Sigmoid colon (tissue), 7 donors: Measurements from ENCODE around the gene XAF1. TPM values are rescaled to one million over a fixed set of nuclear protein-coding genes. Genes with fewer than 3 reads are reported as not detected.

ENCODE experiments used
- DNase-seq: peaks from one replicate; pipeline ENCODE4 v3.0.0-alpha.2; 2019
- H3K27ac ChIP-seq, 4 donors: fragments of 200-600 bp; sonication (generic); one replicate each; pipeline ENCODE4 v1.5.1; 2016 to 2019; ENCODE audit warnings: mild to moderate bottlenecking in 1 of 4
- H3K27me3 ChIP-seq, 3 donors: fragments of 200-600 bp; sonication (generic); one replicate each; pipeline ENCODE4 v1.5.1; 2019; ENCODE audit warnings: mild to moderate bottlenecking in 1 of 3
- H3K36me3 ChIP-seq, 4 donors: fragments of 200-600 bp; sonication (generic); one replicate each; pipeline ENCODE4 v1.5.1; 2016 to 2019
- H3K4me1 ChIP-seq, 4 donors: fragments of 200-600 bp; sonication (generic); one replicate each; pipeline ENCODE4 v1.5.1; 2017 to 2019
- H3K4me3 ChIP-seq, 4 donors: fragments of 200-600 bp; sonication (generic); one replicate each; pipeline ENCODE4 v1.5.1; 2017 to 2019; ENCODE audit warnings: mild to moderate bottlenecking in 2 of 4, moderate library complexity in 1 of 4
- H3K9me3 ChIP-seq, 4 donors: fragments of 200-600 bp in 3 of 4; sonication (generic) in 3 of 4; one replicate each; pipeline versions ENCODE4 v1.5.1 to v1.6.1; 2013 to 2019
- EP300 ChIP-seq, 4 donors: sonication (generic); formaldehyde crosslinking; IDR thresholded peaks; one replicate each; pipeline ENCODE4 v1.6.1; 2017; ENCODE audit warnings: antibody characterized with exemption in 4 of 4
- POLR2A ChIP-seq, 2 donors: fragments of 450-650 bp; IDR thresholded peaks; one replicate each; pipeline ENCODE4 v1.6.1; 2016; ENCODE audit warnings: antibody characterized with exemption in 2 of 2, mild to moderate bottlenecking in 2 of 2, moderate library complexity in 2 of 2
- POLR2AphosphoS5 ChIP-seq, 4 donors: sonication (generic); formaldehyde crosslinking; IDR thresholded peaks; one replicate each; pipeline ENCODE4 v1.6.1; 2017; ENCODE audit warnings: antibody characterized with exemption in 4 of 4
- WGBS, 2 donors: extraction: QIAGEN DNeasy Blood & Tissue Kit; methylation state at CpG; one replicate each; pipeline ENCODE4 v1.1.7; 2013; 5-methylcytosine and 5-hydroxymethylcytosine counted together
- intact Hi-C: fragments of 100-400 bp; cut with DNase I; formaldehyde crosslinking; loops from one replicate; pipeline ENCODE4 v1.15.1; 2023
- polyA plus RNA-seq, 3 donors: library from polyadenylated mRNA; stranded (reverse); fragments of 200-250 nt; gene quantifications; one replicate each; pipeline ENCODE4 v1.2.3, GENCODE V29; 2013
- total RNA-seq, 4 donors: library from RNA; depleted of rRNA; stranded (reverse); fragments of >200 nt; gene quantifications; one replicate each; pipeline ENCODE4 v1.1.0, GENCODE V29; 2016
- TF ChIP-seq, protein P1 (sequence below), 4 experiments: fragments of 450-650 bp in 3 of 4; fragments of 200-600 bp in 1 of 4; IDR thresholded peaks; one replicate each; pipeline ENCODE4 v1.5.1; 2016 to 2019; ENCODE audit warnings: antibody characterized with exemption in 4 of 4, mild to moderate bottlenecking in 3 of 4, moderate library complexity in 2 of 4
- donor health status: healthy with polysubstance abuse.
- donor health status: Bipolar disorder and iron deficiency.
- donor health status: healthy.

Gene XAF1
- total and polyA plus RNA-seq, 7 donors = 3.2 to 64.1 (median 30.0) TPM

GRCh38 chr17:6753006-6753445, 2.8 kb upstream of the XAF1 start:
- intact Hi-C loops = no loop called here
- WGBS, 2 donors = 34 to 59% methylated on average over 9 of the region's 9 CpGs
- peaks cover 0 to 51% (median 30%) of the 10 kb centered on the region in 4 donors for H3K4me1 ChIP-seq
- TF ChIP-seq POLR2A (IDR thresholded peaks at IDR 0.05) (no peak), EP300 (IDR thresholded peaks at IDR 0.05) (no peak), POLR2AphosphoS5 (IDR thresholded peaks at IDR 0.05) (no peak)
- TF ChIP-seq, protein P1, sequence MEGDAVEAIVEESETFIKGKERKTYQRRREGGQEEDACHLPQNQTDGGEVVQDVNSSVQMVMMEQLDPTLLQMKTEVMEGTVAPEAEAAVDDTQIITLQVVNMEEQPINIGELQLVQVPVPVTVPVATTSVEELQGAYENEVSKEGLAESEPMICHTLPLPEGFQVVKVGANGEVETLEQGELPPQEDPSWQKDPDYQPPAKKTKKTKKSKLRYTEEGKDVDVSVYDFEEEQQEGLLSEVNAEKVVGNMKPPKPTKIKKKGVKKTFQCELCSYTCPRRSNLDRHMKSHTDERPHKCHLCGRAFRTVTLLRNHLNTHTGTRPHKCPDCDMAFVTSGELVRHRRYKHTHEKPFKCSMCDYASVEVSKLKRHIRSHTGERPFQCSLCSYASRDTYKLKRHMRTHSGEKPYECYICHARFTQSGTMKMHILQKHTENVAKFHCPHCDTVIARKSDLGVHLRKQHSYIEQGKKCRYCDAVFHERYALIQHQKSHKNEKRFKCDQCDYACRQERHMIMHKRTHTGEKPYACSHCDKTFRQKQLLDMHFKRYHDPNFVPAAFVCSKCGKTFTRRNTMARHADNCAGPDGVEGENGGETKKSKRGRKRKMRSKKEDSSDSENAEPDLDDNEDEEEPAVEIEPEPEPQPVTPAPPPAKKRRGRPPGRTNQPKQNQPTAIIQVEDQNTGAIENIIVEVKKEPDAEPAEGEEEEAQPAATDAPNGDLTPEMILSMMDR (IDR thresholded peaks at IDR 0.05) = no peak
- no peak overlapping the region for H3K4me3 ChIP-seq
- H3K9me3 ChIP-seq = no peaks in the 10 kb centered on the region
- H3K27me3 ChIP-seq = no peaks in the 10 kb centered on the region
- peak; percentile 80 for DNase-seq
- H3K27ac ChIP-seq = peak overlapping the region; percentile 61 to 76 (median 68)
- peaks cover 0 to under 1% (median 0%) of the 10 kb centered on the region in 4 donors for H3K36me3 ChIP-seq

GRCh38 chr17:6753546-6753945, 2.3 kb upstream of the XAF1 start:
- TF ChIP-seq EP300 (IDR thresholded peaks at IDR 0.05) (no peak), POLR2A (IDR thresholded peaks at IDR 0.05) (no peak), POLR2AphosphoS5 (IDR thresholded peaks at IDR 0.05) (no peak)
- TF ChIP-seq, protein P1 (IDR thresholded peaks at IDR 0.05) = no peak
- peaks cover 0 to 51% (median 30%) of the 10 kb centered on the region in 4 donors for H3K4me1 ChIP-seq
- intact Hi-C loops = no loop called here
- H3K36me3 ChIP-seq = peaks cover 0 to 6% (median 0%) of the 10 kb centered on the region in 4 donors
- H3K9me3 ChIP-seq = no peaks in the 10 kb centered on the region
- DNase-seq = no peak
- 87 to 92% methylated on average over 6 of the region's 6 CpGs for WGBS, 2 donors
- no peak overlapping the region for H3K4me3 ChIP-seq
- peak overlapping the region; percentile 61 to 76 (median 68) for H3K27ac ChIP-seq
- no peaks in the 10 kb centered on the region for H3K27me3 ChIP-seq

DNA sequence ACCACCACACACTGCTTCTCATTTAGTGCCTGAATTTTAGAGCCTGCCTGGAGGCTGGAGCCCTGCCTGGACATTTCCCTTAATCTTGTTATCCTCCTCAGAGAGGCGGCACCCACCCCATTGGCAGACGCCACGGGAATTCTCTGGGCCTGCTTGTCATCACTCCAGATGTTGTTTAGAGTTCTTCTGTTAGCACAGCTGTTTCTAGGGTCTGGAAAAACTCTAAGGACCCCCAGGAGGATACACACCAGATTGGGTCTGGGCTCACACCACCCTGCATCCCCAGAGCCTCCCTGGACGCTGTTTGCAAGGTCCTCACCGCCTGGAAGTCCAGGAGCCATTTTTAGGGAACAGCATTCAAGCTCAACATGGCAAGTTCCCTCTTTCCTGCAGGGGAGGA, 565 bp upstream of the XAF1 start:
- peak; percentile 76 for DNase-seq
- H3K36me3 ChIP-seq = peaks cover 0 to 23% (median 8%) of the 10 kb centered on the region in 4 donors
- WGBS, 2 donors = 66 to 82% methylated on average over 5 of the region's 5 CpGs
- H3K4me3 ChIP-seq = peak overlapping the region; percentile 41 to 55 (median 50)
- H3K9me3 ChIP-seq = no peaks in the 10 kb centered on the region
- TF ChIP-seq POLR2AphosphoS5 (IDR thresholded peaks at IDR 0.05) (peak in 1 of 4 donors; percentile 5), POLR2A (IDR thresholded peaks at IDR 0.05) (no peak)
- TF ChIP-seq, protein P1 (IDR thresholded peaks at IDR 0.05) = no peak
- H3K27ac ChIP-seq = peak overlapping the region; percentile 80 to 87 (median 84)
- intact Hi-C loops = no loop called here
- no peaks in the 10 kb centered on the region for H3K27me3 ChIP-seq
- H3K4me1 ChIP-seq = peaks cover 0 to 51% (median 30%) of the 10 kb centered on the region in 4 donors

GRCh38 chr17:6756425-6757031, 682 bp downstream of the XAF1 start:
- peak overlapping the region; percentile 41 to 55 (median 50) for H3K4me3 ChIP-seq
- 35 to 64% methylated on average over 13 of the region's 13 CpGs for WGBS, 2 donors
- TF ChIP-seq POLR2AphosphoS5 (IDR thresholded peaks at IDR 0.05) (no peak), POLR2A (IDR thresholded peaks at IDR 0.05) (no peak), EP300 (IDR thresholded peaks at IDR 0.05) (no peak)

GRCh38 chr17:6757747-6758146, 1.9 kb downstream of the XAF1 start:
- no peaks in the 10 kb centered on the region for H3K9me3 ChIP-seq
- DNase-seq = no peak
- no peak for TF ChIP-seq POLR2AphosphoS5 (IDR thresholded peaks at IDR 0.05)
- TF ChIP-seq POLR2A (IDR thresholded peaks at IDR 0.05) = no peak
- no peak for TF ChIP-seq EP300 (IDR thresholded peaks at IDR 0.05)
- H3K27me3 ChIP-seq = no peaks in the 10 kb centered on the region
- peaks cover 0 to 41% (median 26%) of the 10 kb centered on the region in 4 donors for H3K4me1 ChIP-seq
- intact Hi-C loops = no loop called here
- H3K4me3 ChIP-seq = no peak overlapping the region
- no peak overlapping the region for H3K27ac ChIP-seq
- 92 to 97% methylated on average over 2 of the region's 2 CpGs for WGBS, 2 donors
- peaks cover 0 to 48% (median 11%) of the 10 kb centered on the region in 4 donors for H3K36me3 ChIP-seq

More at GRCh38 chr17:6756425-6757031, 682 bp downstream of the XAF1 start:
- intact Hi-C loops = no loop called here
- peaks cover 0 to 36% (median 11%) of the 10 kb centered on the region in 4 donors for H3K36me3 ChIP-seq
- no peaks in the 10 kb centered on the region for H3K27me3 ChIP-seq
- H3K9me3 ChIP-seq = no peaks in the 10 kb centered on the region
- H3K27ac ChIP-seq = peak overlapping the region; percentile 80 to 87 (median 84)
- peaks cover 0 to 51% (median 30%) of the 10 kb centered on the region in 4 donors for H3K4me1 ChIP-seq
- no peak for DNase-seq
